GM06990 (cell line): ENCODE data around the gene RFTN1.

Experiments
- DNase-seq: peaks from one replicate; pipeline ENCODE4 v3.0.0-alpha.2; 2011; ENCODE audit not compliant: insufficient read length; ENCODE audit errors: extremely low read depth
- H3K27me3 ChIP-seq: replicated peaks from 2 replicates; pipeline ENCODE4 v1.6.0; 2011; ENCODE audit warnings: low read length; ENCODE audit not compliant: control insufficient read depth, insufficient read depth
- H3K36me3 ChIP-seq: 2 replicates; pipeline ENCODE4 v1.5.1; 2011; ENCODE audit warnings: low read length; ENCODE audit not compliant: control insufficient read depth, insufficient read depth
- H3K4me3 ChIP-seq: replicated peaks from 2 replicates; pipeline ENCODE4 v1.5.1; 2011; ENCODE audit warnings: low read depth, mild to moderate bottlenecking, control low read depth, low read length
- CTCF ChIP-seq: IDR thresholded peaks from 2 replicates; pipeline ENCODE4 v1.5.1; 2011; ENCODE audit warnings: low read length, control low read depth, mild to moderate bottlenecking, inconsistent platforms; ENCODE audit not compliant: insufficient read depth, poor library complexity, severe bottlenecking

The RFTN1 gene

DNA sequence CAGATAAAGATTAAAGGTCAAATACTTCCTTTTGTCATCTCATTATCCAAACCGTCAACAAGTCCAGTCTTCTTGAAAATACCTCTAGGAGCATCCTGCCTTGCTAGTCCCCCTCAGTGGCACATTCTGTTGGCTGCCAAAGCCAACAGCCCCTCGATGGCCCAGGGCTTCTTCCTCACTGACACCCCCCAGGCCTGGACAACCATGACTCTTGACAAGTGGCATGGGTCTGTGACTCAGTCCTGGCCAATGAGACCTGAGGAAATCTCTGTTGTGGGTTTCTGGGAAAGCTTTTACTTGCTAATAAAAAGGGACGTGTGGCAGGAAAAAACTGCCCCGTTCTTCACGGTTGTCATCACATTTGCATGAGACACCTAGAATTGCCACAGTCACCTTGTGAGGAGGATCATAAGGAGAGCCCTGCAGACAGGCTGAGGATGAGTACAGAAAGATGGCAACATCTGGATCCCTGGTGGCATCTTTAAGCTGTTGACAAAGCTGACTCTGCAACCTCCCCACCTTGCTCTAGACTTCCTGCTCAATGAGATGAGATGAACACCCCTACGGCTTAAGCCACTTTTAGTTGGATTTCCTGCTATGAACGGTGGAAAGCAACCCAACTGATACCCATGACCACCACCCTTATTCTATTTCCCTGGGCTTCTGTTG is 167.0 kb downstream of the RFTN1 start:
- no peak for TF ChIP-seq CTCF
- peaks cover 29% of the 10 kb centered on the region for H3K36me3 ChIP-seq
- no peak for DNase-seq

GRCh38 chr3:16343101-16343500 is 170.4 kb downstream of the RFTN1 start:
- peaks cover 16% of the 10 kb centered on the region for H3K36me3 ChIP-seq
- TF ChIP-seq CTCF = no peak
- no peaks in the 10 kb centered on the region for H3K27me3 ChIP-seq
- no peak for DNase-seq
- no peak overlapping the region for H3K4me3 ChIP-seq

More for the DNA sequence above, 167.0 kb downstream of the RFTN1 start:
- Histone ChIP-seq H3K27me3 (no peaks in the 10 kb centered on the region), H3K4me3 (no peak overlapping the region)

DNA sequence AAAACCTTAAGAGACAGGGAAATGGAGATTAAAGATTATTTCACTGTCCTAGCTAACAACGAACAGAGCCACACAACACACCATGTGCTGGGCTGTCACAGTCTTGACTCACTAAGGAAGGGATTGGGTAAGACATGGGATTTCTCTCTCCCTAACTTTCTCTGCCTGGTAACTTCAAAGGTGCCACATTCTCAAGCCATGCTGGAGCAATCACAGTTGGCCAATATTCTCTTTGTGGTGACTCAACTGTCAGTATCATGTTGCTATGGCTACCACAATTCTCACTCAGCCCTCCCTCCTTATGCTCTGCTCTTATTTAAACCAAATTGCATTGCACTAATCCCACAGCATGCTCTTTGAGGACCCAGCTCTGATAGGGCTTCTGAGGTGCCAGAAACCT is 174.5 kb downstream of the RFTN1 start:
- no peak for TF ChIP-seq CTCF
- Histone ChIP-seq H3K4me3 (no peak overlapping the region), H3K36me3 (peaks cover 14% of the 10 kb centered on the region), H3K27me3 (no peaks in the 10 kb centered on the region)
- DNase-seq = no peak

DNA sequence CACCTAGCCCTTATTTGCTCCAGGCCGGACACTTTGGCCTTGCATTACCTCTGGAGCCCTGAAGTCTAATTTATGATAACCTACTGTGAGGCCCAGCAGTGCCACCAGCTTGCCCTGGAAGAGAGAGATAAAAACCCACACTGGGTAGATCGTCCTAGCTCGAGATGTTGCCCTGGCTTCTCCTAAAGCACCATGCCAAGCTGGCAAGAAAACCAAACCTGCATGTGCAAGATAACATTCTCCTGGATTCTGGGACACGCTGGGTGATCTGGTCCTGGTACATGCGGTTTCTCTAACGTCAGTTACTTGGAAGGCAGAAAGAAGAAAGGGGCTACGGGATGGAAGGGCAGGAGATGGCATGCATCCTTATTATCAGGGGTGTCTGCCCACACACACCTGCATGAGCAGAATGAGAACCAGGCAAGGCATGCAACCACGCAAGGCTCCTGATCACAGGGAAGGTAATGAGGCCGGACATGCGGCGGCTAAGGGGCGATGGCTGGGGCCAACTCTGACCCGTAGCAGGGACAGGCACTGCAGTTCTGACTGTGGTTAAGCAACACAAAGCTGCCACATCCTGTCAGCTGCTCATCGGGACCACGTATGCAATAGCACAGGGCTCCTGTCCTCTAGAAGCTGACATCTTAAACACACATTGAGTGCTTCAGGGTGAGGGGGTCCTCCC is 175.5 kb downstream of the RFTN1 start:
- Histone ChIP-seq H3K36me3 (peaks cover 15% of the 10 kb centered on the region), H3K27me3 (no peaks in the 10 kb centered on the region), H3K4me3 (no peak overlapping the region)
- TF ChIP-seq CTCF = no peak
- DNase-seq = peak; percentile 25

- Histone ChIP-seq H3K27me3 (no peaks in the 10 kb centered on the region), H3K4me3 (no peak overlapping the region), H3K36me3 (peaks cover 16% of the 10 kb centered on the region)
- no peak for DNase-seq
- no peak for TF ChIP-seq CTCF
Observed at GRCh38 chr3:16336825-16337224, 176.7 kb downstream of the RFTN1 start.
